Gastrocnemius medialis (tissue), 4 donors: ENCODE results near the gene MRPL3.

ENCODE experiments used
- POLR2A ChIP-seq, 2 donors: fragments of 450-650 bp; IDR thresholded peaks; one replicate each; pipeline ENCODE4 v1.6.1; 2017; ENCODE audit warnings: antibody characterized with exemption in 2 of 2, mild to moderate bottlenecking in 2 of 2, moderate library complexity in 2 of 2
- TF ChIP-seq, protein P1 (sequence below), 5 experiments: fragments of 450-650 bp in 3 of 5; fragments of 200-600 bp in 2 of 5; sonication (generic) in 2 of 5; IDR thresholded peaks in 4 of 5; conservative IDR thresholded peaks in 1 of 5; 1 replicate in 4 of 5; 2 replicates in 1 of 5; pipeline ENCODE4 v1.5.1; 2016 to 2019; ENCODE audit warnings: antibody characterized with exemption in 5 of 5, mild to moderate bottlenecking in 3 of 5, moderate library complexity in 3 of 5

DNA sequence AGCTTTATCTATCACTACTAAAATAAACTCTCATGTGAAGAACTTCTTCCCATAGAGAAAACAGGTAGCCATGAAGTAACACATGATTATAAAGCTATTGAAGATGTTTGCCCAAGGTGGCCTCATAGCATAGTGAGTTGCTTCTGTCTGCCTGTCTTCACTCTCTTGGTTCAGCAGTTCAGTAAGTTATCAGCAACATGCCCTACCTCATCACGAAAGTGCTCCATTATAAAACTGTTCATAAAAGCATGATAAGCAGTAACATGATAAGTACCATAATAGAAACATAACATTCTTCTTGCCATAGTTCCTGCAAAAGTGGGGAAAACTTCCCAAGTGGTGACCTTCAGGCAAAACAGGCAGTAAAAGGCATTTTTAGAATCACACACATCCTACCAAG lies 45.6 kb downstream of the MRPL3 start:
- TF ChIP-seq, protein P1, sequence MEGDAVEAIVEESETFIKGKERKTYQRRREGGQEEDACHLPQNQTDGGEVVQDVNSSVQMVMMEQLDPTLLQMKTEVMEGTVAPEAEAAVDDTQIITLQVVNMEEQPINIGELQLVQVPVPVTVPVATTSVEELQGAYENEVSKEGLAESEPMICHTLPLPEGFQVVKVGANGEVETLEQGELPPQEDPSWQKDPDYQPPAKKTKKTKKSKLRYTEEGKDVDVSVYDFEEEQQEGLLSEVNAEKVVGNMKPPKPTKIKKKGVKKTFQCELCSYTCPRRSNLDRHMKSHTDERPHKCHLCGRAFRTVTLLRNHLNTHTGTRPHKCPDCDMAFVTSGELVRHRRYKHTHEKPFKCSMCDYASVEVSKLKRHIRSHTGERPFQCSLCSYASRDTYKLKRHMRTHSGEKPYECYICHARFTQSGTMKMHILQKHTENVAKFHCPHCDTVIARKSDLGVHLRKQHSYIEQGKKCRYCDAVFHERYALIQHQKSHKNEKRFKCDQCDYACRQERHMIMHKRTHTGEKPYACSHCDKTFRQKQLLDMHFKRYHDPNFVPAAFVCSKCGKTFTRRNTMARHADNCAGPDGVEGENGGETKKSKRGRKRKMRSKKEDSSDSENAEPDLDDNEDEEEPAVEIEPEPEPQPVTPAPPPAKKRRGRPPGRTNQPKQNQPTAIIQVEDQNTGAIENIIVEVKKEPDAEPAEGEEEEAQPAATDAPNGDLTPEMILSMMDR (IDR thresholded peaks at IDR 0.05 in 4 of 5, conservative IDR thresholded peaks at IDR 0.05 in 1 of 5), result no peak
- no peak for TF ChIP-seq POLR2A (IDR thresholded peaks at IDR 0.05)
